ENCODE results near the gene PDLIM1. TPM values are rescaled to one million over a fixed set of nuclear protein-coding genes. Genes with fewer than 3 reads are reported as not detected.

Gene PDLIM1
- total and polyA plus RNA-seq, 2 experiments from 2014 or later = 111 to 233 TPM

- Mint-ChIP-seq H3K27ac (peak overlapping the region; percentile 94), H3K4me3 (no peak overlapping the region), H3K4me1 (peaks cover 41% of the 10 kb centered on the region), H3K36me3 (ENCODE audit: low read depth) (peaks cover 50% of the 10 kb centered on the region), H3K27me3 (ENCODE audit: insufficient read depth, low read depth, poor library complexity) (peaks cover 9% of the 10 kb centered on the region), H3K9me3 (no peaks in the 10 kb centered on the region)
- ATAC-seq (no peak), DNase-seq (ENCODE audit: low spot score) (peak; percentile 81)
- Histone ChIP-seq H2AFZ (no peak overlapping the region), H3F3A (replicated peaks; ENCODE audit: low read depth) (no peaks in the 10 kb centered on the region), H3K4me2 (no peak overlapping the region), H4K20me1 (replicated peaks; ENCODE audit: insufficient read depth) (no peaks in the 10 kb centered on the region), H3K79me2 (replicated peaks; ENCODE audit: insufficient read depth) (peaks cover 8% of the 10 kb centered on the region; the same call in 1 of the 2 replicates), H3K4me3 (no peak overlapping the region), H3K4me1 (ENCODE audit: insufficient read depth) (peaks cover 39% of the 10 kb centered on the region), H3K36me3 (ENCODE audit: insufficient read depth) (peaks cover 13% of the 10 kb centered on the region), H3K27ac (ENCODE audit: low read depth) (peak overlapping the region; percentile 97), H3K9me2 (ENCODE audit: insufficient read depth) (no peaks in the 10 kb centered on the region), H3K27me3 (ENCODE audit: insufficient read depth) (no peaks in the 10 kb centered on the region)
- TF ChIP-seq EZH2 (IDR thresholded peaks at IDR 0.05; ENCODE audit: low read depth, unreplicated experiment) = no peak
- no peak for TF ChIP-seq ETS1 (IDR thresholded peaks at IDR 0.05)
- TF ChIP-seq CREB1 (CRISPR knock-in tag; IDR thresholded peaks at IDR 0.05; ENCODE audit: low read depth) = no peak
- TF ChIP-seq ZNF462 (CRISPR knock-in tag; IDR thresholded peaks at IDR 0.05) = no peak
- no peak for TF ChIP-seq CTCF (conservative IDR thresholded peaks at IDR 0.05; ENCODE audit: low read depth in 2 of 2)
- TF ChIP-seq STAT1 (IDR thresholded peaks at IDR 0.05; ENCODE audit: unreplicated experiment) = no peak
- TF ChIP-seq REST (IDR thresholded peaks at IDR 0.05; ENCODE audit: unreplicated experiment) = no peak
- no peak for TF ChIP-seq ZNF114 (CRISPR knock-in tag; IDR thresholded peaks at IDR 0.05)
- no peak for TF ChIP-seq NANOG (IDR thresholded peaks at IDR 0.05; ENCODE audit: borderline replicate concordance)
- TF ChIP-seq EZH2phosphoT487 (IDR thresholded peaks at IDR 0.05; ENCODE audit: unreplicated experiment) = no peak
- TF ChIP-seq ZNF331 (CRISPR knock-in tag; IDR thresholded peaks at IDR 0.05; ENCODE audit: low read depth) = no peak
- no peak for TF ChIP-seq POLR2AphosphoS5 (IDR thresholded peaks at IDR 0.05; ENCODE audit: low read depth)
- no peak for TF ChIP-seq JUNB (IDR thresholded peaks at IDR 0.05; ENCODE audit: unreplicated experiment)
Observed at GRCh38 chr10:95266674-95267095, 24.1 kb downstream of the PDLIM1 start.
